ENCODE results near the gene XXYLT1.

XXYLT1 gene

DNA sequence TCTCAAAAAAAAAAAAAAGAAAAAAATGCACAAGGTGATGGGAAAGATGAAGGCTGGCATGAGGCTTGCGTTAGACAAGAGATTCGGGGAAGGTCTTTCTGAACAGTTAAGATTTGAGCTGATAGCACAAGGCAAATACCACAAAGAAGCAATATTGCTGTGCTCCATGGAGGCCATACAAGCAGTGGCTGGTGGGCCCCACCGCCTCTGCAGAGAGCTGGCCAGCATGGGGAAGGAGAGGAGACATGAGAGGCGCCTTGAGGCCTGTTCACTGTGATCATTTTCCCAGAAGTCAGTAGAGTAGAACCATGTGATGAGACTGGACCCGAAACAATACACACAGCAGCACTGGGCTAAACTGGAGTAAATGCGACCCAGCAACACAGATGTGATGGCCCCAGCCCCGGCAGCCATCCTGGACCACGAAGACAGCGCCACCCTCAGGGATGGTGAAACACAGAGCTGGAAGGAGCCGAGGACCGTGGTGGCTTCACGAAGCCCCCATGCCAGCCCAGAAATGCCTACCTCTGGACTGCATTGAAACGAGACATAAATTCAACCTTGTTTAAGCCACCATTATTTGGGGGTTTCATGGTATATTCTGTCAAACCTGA is 5.5 kb downstream of the XXYLT1 start:
- DNase-seq: no peak

DNA sequence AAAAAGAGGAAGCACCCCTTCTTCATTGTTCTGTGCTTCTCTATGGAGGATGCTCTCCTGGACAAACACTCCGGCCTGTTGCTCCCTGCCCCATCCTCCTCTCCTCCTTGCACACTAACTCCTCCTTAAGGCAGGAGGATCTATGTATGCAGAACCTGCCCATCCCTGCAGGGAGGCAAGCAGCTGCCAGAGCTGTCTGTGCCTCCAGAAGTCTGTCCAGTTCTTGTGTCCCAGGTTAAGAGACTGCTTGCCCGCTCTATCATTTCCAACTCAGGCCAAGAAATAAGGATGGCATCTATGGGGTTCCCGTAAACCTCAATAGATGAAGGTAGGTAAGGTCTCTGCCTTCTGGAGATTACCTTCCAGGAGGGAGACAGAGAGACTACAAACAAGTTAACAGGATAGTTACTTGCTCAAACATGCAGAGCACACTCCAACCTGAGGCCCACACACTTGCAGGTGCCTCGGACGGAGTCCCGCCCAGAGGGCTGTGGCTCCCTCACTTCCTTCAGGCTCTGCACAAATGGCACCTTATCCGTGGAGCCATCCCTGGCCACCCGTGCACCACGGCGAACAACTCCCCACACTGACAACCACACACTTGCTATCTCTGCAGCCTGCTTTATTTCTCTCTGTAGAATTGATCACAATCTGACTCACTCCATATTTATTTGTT is 6.9 kb downstream of the XXYLT1 start:
- no peak for DNase-seq

DNA sequence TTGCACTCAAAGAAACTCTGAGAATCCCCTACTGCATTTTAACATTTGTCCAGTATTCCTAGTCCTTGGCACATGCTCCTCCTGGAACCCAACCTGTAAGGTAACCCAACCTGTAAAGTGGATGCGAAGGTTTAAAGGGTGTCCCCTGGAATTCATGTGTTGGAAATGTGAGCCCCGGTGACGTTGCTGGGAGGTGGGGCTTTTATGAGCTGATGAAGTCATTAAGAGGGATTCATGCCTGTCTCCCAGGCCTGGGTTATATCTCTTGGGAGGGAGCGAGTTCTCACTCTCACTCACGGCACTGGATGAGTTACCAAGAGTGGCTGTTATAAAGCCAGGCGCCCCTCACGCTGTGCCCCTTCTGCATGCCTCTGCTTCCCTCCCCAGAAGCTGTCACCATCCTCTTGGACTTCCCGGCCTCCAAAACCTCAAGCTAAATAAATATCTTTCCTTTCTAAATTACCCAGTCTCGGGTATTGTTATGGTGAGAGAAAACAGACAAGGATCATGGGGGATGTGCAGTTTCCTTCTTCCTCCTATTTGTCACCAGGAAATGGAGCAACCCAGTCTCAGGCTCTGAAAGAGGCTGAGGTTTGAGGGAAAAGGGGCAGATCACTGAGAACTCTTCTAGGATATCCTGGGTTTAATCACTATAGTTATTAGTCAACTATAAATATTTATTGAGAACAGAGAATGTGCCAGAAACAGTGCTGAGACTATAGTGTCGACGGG is 7.6 kb downstream of the XXYLT1 start:
- DNase-seq: no peak

DNA sequence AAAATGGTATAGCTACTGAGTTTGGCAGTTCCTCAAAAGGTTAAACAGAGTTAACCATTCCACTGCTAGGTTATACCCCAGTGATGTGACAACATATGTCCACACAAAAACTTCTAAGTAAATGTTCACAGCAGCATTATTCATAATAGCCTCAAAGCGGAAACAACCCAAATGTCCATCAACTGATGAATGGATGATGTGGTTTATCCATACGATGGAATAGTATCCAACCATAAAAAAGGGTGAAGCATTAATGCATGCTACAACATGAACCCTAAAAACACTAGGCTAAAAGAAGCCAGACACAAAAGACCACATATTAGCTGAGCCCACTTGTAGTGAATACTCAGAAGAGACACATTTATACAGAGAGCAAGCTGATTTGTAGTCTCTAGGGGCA is 9.0 kb downstream of the XXYLT1 start:
- no peak for DNase-seq

DNA sequence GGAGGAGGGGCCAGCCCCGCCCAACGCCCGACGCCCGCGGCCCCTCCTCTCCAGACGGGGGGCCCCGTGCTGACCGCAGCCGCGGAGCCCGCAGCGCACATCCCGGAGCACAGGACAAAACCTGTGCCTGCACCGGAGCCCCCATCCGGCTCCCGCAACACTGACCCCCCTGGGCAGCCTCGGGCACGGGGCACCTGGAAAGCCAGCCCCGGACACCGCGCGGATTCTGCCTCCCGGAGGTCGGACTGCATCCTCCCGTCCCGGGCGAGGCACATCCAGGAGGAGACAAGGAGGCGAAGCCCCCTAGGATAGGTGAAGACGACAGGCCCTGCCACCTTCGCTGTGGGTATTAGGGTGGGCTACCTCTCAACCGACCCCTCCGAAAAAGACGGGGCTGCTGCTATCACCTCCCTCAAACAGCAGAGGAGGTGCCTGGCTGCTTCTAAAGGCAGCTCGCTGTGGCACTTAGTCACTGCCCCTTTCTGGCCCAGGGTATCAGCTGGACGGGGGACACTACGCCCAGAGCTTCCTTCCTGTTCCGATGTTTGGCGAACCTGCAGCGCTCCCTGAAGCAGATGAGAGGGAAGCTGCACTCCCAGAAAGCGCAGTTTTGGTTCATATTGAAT is 10.6 kb downstream of the XXYLT1 start:
- DNase-seq: peak; percentile 78

DNA sequence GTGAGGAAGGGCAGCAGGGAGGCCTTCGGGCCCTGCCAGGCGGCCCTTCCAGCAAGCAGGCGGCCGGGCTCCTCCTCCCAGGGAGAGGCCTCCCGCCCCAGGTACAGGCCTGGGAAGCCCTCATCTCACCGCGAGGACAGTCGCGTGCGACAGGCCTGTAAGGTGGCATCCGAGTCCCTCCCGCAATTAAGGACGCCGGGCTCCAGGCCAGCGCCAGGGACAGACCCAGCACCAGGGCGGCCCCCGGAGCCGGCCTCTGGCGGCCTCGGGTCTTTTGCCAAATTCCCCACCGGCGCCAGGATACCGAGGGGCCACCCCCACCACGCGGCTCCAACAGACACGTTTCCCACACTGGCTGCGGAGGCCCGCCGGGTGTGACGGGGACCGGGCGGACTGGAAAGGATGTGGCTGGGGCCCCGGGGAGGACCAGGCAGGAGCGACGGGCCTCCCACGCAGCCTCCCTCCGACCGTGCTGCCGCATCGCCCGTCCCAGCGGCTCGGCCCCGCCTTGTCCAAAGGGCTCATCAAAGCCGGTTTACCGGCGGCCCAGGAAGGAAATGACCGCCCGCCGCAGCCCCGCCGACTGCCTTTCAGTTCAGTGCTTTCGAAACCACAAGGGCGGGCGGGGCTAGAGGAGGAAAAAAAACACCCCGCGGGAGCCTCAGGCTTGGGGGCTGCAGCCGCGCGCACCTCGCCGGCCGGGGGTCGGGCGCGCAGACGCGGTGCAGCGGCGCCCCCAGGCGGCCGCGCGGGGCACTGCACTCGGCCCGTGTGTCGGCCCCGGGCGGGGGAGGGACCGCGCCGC is 11.3 kb downstream of the XXYLT1 start:
- DNase-seq: peak; percentile 98

DNA sequence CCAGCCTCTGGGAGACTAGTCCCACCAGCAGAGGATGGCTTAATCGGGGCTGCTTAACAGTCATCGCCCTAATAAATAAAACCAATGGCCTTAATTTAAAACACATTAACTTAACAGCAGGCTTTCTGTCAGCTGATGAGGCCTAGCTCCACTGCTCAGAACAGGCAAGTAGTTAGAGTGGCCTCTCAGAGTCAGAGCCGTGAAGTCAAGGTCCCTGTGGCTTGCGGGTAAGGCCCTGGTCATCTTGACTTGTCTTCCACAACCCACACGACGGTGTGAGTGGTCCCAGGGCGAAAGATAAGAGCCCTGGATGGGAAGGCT is 11.8 kb downstream of the XXYLT1 start:
- no peak for DNase-seq

DNA sequence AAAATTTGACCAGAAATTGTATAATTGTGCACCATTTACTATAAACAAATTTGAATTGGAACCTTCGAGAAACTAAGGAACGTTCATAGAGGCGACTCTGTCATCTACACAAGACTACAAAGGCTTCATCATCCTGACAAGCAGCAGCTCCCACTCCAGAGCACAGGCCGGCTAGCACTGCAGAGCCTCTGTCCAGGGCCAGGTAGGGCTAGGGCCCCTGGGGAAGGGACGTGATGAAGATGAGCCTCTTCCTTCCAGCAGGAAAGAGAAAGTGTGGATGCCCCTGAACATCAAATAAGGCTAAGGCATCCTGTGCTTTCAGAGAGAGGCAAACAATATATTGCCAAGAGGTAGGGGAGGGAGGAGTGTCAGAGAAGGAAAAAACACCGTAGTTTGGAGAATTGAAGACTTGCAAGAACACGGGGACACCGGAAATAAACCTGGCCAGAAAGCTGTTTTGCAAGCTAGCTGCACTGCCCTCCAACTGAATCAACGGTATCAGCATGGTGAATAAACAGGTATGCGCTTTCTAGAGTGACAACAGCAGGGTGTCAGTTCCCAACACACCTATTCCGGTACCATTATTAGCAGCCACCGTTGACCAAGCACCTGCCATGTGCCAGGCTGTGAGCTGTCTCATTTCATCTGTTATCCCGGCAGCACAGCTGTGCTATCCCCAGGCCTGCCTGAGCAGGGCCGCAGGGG is 12.4 kb downstream of the XXYLT1 start:
- no peak for DNase-seq

DNA sequence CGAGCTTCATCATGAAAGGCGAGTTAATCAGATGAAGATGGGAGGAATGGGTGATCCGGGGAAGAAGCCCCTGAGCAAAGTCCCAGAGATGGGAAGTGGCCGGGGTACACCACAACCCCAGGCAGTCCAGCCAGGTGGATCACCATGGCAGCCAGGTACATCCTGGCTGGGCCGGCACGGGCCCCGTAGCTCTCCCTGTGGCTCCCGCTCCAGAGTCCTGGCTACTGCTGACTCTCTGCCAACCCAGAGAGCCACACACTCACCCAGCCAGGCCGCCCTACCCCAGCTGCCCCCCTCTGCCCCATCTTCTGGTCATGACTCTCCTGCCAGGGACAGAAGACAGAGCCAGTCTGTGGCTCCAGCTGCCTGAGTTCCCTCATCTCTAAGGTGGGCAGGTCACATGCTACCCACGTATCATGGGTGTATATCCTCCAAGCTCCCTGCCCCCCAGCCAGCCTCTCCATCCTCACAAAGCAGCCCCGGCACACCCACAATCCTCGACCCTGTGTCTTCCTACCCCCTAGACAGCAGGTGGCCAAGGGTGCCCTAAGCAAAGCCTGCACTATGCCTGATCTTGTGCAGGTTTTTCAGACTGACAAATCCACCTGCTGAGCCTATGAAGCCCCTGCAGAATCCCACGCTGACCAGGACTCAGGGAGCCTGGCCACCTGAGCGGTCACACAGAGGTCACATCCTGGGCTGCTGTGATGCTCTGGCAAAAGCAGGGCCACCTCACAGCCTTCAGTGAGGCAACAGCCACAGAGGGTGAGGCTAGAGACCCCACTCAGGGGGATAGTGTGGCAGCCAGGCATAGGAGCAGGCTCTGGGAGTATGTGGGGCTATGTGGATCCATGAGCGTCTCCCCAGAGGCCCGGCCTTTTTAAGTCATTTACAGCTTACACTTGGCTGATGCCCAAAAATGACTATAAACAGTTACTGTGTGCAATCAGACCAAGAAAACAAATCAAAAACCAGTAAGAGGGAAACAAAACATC is 13.2 kb downstream of the XXYLT1 start:
- no peak for DNase-seq

DNA sequence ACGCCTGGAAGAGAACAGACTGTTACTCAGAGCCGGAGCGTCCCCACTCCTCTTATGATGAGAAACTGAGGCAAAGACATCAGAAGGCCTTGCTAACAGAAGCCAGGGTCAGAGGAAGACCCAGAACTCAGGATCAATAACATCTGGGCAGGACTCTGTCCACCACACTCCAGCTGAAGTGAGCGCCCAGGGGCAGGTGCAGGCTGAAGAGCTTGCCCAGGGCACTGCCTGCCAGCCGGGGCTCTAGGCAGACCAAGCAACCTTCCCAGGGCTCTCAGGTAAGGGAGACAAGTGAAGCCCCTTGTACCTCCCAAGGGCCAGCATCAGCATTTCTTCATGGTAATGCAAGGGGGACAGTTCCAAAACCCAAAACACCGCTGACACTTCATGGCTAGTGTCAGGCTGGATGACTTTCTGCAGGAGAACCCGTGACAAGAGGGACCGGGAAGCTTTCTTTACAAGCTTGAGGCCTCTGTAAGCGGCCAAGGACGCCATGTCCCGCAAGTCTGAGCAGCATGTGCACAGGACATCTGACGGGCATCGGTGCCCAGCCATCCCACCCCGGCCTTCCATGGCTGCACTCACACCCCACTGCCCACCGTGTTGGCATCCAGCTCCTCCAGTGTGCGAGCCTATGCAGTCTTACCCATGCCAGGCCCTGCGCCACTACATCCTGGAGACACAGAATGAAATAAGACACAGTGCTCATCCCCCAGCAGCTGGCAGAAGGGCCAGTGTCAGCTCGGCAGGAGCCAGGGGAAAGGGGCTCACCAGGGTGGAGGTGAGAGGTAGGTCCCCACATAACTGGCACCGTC is 14.1 kb downstream of the XXYLT1 start:
- no peak for DNase-seq

DNA sequence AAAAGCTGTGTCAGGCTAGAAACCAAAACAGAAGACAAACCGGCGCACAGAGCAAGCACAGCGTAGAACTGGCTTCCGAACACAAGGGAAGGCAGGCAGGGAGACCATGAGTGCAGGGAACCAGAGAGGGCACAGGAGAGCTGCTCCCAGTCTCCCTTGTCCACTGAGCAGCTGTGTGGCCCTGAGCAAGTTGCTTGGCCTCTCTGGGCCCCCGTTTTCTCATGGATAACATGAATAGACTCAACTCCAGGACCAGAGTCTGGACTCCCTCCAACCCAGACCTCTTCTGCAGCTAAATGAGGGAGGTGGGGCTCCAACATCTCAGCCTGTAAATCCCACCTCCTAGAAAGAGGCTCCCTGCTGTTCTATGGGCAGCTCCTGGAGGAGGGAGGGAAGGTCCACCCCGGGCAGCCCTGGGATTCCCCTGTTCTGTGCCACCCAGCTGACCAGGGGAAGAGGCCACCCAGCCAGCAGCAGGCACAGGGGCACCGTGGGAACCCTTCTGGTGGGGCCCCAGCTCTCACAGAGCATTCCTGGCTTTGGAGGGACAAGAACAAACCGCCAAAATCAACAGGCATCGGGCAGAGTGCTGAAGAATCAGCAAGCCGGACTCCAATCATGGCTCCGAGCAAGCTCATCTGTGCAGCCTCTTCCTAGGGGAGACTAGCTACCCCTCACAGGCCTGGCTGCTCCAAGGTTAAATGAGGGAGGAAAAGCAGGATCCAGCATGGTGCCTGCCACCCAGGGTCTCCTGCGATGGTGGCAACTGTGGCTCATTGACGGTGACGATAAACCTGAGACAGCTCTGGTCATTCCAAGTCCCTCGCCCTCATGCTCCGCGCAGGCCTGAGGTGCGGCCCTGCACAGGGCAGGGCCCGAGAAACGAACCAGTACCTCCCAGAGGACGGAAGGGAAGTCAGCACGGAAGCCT is 15.1 kb downstream of the XXYLT1 start:
- DNase-seq: no peak

DNA sequence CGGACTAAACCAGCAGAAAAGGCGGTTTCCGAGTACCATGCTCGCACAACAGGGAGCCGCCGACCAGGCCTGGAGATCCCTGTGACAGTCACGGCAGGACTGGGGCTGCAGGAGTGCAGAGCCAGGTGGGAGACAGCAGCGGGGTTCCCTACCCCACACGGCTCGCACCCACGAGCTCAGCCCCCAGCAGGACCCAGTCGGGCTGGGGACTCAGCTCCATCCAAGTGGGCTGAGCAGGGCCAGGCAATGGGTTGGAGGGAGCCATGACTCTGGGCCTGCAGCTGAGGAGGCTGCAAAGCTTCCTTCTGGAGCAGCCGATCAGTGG is 15.8 kb downstream of the XXYLT1 start:
- no peak for DNase-seq

DNA sequence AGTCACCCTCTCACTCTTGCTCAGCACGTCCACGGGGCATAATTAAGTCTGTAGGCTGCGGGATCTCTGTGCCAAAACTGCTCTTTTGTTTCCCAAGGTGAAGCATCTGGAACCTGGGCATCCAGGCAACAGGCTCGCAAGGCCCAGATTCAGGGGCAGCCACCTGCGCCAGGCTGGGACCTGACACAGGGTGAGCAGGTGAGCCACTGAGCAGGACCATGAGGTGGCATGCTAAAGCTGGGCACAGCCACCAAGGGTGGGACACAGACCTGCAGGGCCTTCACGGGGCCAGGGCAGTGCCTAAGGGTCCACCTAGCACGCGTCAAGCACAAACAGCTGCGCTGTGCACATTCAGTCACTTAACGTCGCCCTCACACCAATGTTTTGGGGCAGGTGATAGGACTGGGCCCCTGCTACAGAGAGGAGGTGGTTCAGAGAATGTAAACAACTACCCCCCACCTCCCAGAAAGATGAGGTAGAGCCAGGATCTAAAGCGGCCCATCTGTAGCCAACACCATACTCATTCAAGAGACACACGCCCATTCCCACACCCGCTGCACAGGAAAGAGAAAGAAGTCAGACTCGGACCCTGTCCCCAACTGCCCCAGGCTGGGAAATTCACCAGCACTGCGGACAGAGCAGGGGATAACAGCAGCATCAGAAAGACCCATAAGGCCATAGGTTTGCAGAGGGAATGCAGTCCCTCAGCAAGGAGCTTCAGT is 16.3 kb downstream of the XXYLT1 start:
- DNase-seq: no peak

DNA sequence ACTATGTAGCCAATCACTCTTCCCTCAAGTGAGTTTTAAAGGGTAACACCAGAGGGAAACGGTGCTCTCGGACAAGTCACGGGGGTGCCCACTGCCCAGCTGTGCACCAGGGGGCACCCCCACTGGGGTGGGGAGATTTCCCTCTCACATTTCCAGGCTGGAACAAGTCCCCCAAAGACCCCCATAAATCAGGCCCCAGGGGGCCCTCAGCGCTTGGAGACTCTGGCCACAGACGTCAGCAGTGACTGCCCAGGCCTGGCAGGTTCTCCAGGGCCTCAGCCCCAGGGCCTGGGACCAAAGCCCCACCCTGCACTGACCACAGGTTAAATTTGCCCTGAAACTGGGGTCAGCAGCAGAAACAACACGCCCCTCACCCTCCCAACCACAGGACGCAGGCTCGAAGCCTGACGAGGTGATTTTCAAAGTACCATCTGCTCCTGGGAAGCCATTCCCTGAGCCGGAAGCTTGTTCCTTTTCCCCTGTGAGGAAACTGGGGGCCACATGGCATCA is 17.0 kb downstream of the XXYLT1 start:
- DNase-seq: no peak

DNA sequence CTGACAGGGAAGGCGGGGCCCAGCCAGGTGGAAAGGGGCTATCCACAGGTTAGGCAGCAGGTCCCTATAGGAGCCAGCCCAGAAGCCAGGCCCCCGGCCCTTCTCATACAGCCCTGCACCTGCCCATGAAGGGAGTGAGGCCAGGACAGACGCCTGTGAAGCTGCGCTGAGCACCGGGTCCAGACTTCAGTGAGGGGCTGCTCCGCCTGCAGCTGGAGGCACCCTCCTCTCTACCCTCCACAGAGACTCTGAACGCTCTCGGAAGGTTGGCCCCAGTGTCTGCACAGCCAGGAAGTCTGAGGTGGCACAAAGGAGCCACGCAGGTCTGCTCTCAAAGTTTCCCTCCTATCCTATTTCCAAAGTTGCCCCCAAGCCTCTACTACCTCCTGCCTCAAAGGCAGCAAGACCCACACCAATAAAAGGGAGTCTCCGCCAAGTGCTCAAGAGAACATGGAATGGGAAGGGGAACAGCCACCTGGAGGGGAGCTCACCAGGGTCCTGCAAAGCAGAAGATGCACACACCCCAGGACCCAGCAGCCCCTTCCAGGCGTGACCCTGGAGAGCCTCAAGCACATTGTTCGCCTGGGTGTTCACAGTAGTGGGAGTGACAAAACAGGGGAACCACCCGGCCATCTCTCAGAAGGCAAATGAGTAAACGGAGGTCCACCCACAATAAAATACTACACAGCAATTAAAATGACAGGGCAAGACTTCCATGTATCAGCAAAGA is 19.5 kb downstream of the XXYLT1 start:
- no peak for DNase-seq

DNA sequence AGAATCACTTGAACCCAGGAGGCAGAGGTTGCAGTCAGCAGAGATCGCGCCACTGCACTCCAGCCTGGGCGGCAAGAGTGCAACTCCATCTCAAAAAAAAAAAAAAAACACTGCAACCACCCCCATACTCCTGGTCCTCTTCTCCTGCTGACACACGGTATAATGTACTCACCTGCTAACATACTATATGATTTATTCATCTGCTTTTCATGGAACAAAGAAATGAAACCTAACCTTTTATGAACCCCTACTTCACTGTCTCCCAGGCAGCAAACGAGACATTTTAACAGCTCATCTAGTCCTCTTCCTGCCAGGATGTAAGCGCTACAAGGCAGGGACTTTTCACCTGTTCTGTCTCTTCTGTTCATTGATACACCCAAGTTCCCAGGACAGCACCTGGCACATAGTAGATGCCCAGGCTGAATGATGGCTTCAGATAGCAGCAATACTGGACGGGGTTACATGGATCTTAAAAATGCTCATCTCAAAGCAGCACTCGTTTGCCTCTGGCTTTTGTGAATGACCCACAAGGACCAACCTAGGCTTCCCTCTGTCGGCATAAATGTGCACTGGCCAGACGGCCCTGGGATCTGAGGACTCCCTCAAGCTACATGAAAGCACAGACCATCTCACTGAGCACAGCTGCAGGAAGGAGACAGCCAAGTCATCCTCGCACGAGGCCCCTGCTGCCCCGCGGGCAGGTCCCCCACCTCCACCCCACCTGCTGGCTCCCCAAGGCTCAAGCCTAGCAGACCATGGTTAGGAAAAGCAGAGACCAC is 20.3 kb downstream of the XXYLT1 start:
- peak; percentile 33 for DNase-seq

All from islet precursor cell (in vitro differentiated cells).